ENCODE measurements around the gene CHAF1B.

The CHAF1B gene

DNA sequence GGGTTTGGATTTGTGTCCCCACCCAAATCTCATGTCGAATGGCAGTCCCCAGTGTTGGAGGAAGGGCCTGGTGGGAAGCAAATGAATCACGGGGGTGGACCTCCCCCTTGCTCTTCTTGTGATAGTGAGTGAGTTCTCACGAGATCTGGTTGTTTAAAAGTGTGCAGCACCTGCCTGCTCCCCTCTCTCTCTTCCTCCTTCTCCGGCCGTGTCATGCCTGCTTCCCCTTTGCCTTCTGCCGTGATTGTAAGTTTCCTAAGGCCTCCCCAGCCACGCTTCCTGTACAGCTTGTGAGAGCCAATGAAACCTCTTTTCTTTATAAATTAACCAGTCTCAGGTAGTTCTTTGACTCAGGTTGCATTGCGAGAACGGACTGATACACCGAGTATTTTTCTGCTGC is 78.8 kb downstream of the CHAF1B start:
- H3K36me3 ChIP-seq (ENCODE audit: low read length) = no peaks in the 10 kb centered on the region
- H3K9me2 ChIP-seq (replicated peaks; ENCODE audit: insufficient read depth, low read length) = no peaks in the 10 kb centered on the region
- H3K27ac ChIP-seq (ENCODE audit: low read depth, low read length) = no peak overlapping the region
- no peaks in the 10 kb centered on the region for H3F3A ChIP-seq (ENCODE audit: insufficient read depth)
- no peak overlapping the region for H3K4me2 ChIP-seq (ENCODE audit: low read depth, low read length, poor library complexity, severe bottlenecking)
- no peaks in the 10 kb centered on the region for H3K27me3 ChIP-seq (ENCODE audit: low read length)
- no peak overlapping the region for H2AFZ ChIP-seq (ENCODE audit: low read depth, low read length, severe bottlenecking)
- H3K9ac ChIP-seq (ENCODE audit: low read length) = no peak overlapping the region
- no peaks in the 10 kb centered on the region for H3K79me2 ChIP-seq (ENCODE audit: insufficient read depth, low read length)
- H3K4me3 ChIP-seq (ENCODE audit: insufficient read depth, low read length, poor library complexity, severe bottlenecking) = no peak overlapping the region
- H4K20me1 ChIP-seq (ENCODE audit: low read depth, low read length) = no peaks in the 10 kb centered on the region
- no peaks in the 10 kb centered on the region for H3K9me3 ChIP-seq (ENCODE audit: insufficient read depth, low read length)
- no peak for TF ChIP-seq EZH2phosphoT487 (conservative IDR thresholded peaks at IDR 0.05; ENCODE audit: low read length)
- TF ChIP-seq, protein P1, sequence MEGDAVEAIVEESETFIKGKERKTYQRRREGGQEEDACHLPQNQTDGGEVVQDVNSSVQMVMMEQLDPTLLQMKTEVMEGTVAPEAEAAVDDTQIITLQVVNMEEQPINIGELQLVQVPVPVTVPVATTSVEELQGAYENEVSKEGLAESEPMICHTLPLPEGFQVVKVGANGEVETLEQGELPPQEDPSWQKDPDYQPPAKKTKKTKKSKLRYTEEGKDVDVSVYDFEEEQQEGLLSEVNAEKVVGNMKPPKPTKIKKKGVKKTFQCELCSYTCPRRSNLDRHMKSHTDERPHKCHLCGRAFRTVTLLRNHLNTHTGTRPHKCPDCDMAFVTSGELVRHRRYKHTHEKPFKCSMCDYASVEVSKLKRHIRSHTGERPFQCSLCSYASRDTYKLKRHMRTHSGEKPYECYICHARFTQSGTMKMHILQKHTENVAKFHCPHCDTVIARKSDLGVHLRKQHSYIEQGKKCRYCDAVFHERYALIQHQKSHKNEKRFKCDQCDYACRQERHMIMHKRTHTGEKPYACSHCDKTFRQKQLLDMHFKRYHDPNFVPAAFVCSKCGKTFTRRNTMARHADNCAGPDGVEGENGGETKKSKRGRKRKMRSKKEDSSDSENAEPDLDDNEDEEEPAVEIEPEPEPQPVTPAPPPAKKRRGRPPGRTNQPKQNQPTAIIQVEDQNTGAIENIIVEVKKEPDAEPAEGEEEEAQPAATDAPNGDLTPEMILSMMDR (IDR thresholded peaks at IDR 0.05; ENCODE audit: insufficient read depth, low read length, poor library complexity, severe bottlenecking) = no peak

DNA sequence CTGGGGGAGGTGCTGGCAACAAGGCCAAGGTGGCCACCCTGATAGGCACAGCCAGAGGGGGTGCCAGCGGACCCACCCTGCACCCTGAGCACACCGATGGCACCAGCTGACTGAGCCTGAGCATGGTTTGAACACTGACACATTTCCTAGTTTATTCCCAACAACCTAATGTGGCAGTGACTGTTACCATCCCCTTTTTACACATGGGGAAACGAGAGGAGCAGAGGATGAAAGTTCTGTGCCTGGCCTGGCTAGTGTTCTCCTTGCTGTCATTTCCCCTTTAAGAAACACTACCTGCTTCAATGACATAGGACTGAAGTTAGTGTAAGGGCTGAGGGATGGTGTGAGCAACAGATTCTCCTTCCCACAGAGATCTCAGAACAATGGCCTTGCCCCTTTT is 79.4 kb downstream of the CHAF1B start:
- Histone ChIP-seq H3K27me3 (ENCODE audit: low read length) (no peaks in the 10 kb centered on the region), H3K4me3 (ENCODE audit: insufficient read depth, low read length, poor library complexity, severe bottlenecking) (no peak overlapping the region), H3F3A (ENCODE audit: insufficient read depth) (no peaks in the 10 kb centered on the region), H3K27ac (ENCODE audit: low read depth, low read length) (no peak overlapping the region), H3K4me2 (ENCODE audit: low read depth, low read length, poor library complexity, severe bottlenecking) (no peak overlapping the region), H3K79me2 (ENCODE audit: insufficient read depth, low read length) (no peaks in the 10 kb centered on the region), H3K9me2 (replicated peaks; ENCODE audit: insufficient read depth, low read length) (no peaks in the 10 kb centered on the region), H3K36me3 (ENCODE audit: low read length) (no peaks in the 10 kb centered on the region), H3K9ac (ENCODE audit: low read length) (no peak overlapping the region), H4K20me1 (ENCODE audit: low read depth, low read length) (no peaks in the 10 kb centered on the region), H3K9me3 (ENCODE audit: insufficient read depth, low read length) (no peaks in the 10 kb centered on the region), H2AFZ (ENCODE audit: low read depth, low read length, severe bottlenecking) (no peak overlapping the region)
- TF ChIP-seq EZH2phosphoT487 (conservative IDR thresholded peaks at IDR 0.05; ENCODE audit: low read length) = no peak
- TF ChIP-seq, protein P1 (IDR thresholded peaks at IDR 0.05; ENCODE audit: insufficient read depth, low read length, poor library complexity, severe bottlenecking) = no peak

DNA sequence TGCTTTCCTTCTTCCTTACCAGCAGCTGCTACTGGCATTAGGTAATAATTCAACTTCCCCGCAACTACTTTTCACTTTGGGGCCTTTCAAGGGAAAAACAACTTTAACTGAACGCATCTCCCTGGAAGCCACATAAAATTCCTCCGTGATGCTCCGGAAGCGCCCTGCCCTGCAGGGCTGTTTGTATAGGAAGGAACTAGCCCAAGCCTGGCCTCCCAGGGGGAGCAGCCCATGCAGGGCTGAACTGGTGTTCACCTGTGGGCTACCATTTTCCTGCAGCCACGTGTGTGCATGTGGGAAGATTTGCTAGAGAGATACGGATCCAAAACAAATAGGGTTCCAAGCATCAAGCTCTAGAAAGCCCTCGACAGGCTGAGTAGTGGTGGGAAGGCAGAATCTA is 80.3 kb downstream of the CHAF1B start:
- H3K4me2 ChIP-seq (ENCODE audit: low read depth, low read length, poor library complexity, severe bottlenecking) = no peak overlapping the region

More for the DNA sequence above, 80.3 kb downstream of the CHAF1B start:
- H3K36me3 ChIP-seq (ENCODE audit: low read length) = no peaks in the 10 kb centered on the region
- no peak overlapping the region for H3K27ac ChIP-seq (ENCODE audit: low read depth, low read length)
- TF ChIP-seq EZH2phosphoT487 (conservative IDR thresholded peaks at IDR 0.05; ENCODE audit: low read length) = no peak
- TF ChIP-seq, protein P1 (IDR thresholded peaks at IDR 0.05; ENCODE audit: insufficient read depth, low read length, poor library complexity, severe bottlenecking) = no peak
- no peaks in the 10 kb centered on the region for H3K27me3 ChIP-seq (ENCODE audit: low read length)
- no peaks in the 10 kb centered on the region for H3K79me2 ChIP-seq (ENCODE audit: insufficient read depth, low read length)
- H4K20me1 ChIP-seq (ENCODE audit: low read depth, low read length) = no peaks in the 10 kb centered on the region
- H3K9me3 ChIP-seq (ENCODE audit: insufficient read depth, low read length) = no peaks in the 10 kb centered on the region
- H3K9me2 ChIP-seq (replicated peaks; ENCODE audit: insufficient read depth, low read length) = no peaks in the 10 kb centered on the region
- no peak overlapping the region for H2AFZ ChIP-seq (ENCODE audit: low read depth, low read length, severe bottlenecking)
- H3K4me3 ChIP-seq (ENCODE audit: insufficient read depth, low read length, poor library complexity, severe bottlenecking) = no peak overlapping the region
- H3F3A ChIP-seq (ENCODE audit: insufficient read depth) = no peaks in the 10 kb centered on the region
- no peak overlapping the region for H3K9ac ChIP-seq (ENCODE audit: low read length)
